HG03460 (cell line): Measurements from ENCODE around the gene BMAL1.

ENCODE experiments used
- ATAC-seq: cut with Tn5 transposase; IDR thresholded peaks from one replicate; pipeline ENCODE4 v1.9.1; 2021; ENCODE audit not compliant: unreplicated experiment

Gene BMAL1

GRCh38 chr11:13314676-13315394 is 37.2 kb downstream of the BMAL1 start:
- no peak for ATAC-seq

DNA sequence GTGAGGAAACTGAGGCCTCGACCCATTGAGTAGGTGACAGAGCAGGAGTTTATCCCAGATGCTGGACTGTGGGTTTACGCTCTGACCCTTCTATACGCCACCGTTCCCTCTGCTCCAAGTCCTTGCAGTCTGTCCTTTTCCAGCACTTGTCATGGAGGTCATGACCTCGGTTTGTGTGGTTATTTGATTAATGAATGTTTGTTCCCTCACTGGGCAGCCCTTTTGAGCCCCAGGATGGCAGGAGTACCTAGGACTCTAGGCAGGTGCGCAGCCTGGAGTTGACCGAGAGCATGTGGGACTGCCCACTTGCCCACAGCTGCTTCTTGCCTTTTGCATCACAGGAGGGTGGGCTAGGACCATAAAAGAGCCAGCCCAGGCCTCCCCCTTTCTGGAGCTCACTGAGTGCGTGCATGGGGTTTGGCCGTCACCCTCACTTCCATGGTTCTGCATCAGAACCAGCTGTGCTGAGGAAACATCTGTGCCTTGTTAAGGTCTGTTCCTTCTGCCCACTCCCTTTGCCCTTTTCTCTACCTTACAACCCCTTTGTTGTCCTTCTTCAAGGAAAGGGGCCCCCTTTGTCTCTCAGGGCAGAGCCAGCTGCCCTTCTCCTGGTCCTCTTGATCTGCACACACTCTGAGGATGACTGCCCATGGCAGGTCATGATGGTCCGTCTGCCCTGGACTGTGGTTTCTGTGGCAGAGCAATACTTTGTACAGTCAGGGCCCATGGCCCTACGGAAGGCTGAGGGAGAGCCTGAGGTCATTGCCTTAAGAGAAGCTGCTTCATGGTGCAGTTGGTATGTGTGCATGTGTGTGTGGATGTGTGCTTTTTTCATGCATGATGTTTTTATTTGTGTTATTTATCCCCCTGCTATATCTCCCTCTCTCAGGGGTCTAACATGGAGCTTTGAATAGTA is 38.2 kb downstream of the BMAL1 start:
- ATAC-seq, result peak; percentile 30

DNA sequence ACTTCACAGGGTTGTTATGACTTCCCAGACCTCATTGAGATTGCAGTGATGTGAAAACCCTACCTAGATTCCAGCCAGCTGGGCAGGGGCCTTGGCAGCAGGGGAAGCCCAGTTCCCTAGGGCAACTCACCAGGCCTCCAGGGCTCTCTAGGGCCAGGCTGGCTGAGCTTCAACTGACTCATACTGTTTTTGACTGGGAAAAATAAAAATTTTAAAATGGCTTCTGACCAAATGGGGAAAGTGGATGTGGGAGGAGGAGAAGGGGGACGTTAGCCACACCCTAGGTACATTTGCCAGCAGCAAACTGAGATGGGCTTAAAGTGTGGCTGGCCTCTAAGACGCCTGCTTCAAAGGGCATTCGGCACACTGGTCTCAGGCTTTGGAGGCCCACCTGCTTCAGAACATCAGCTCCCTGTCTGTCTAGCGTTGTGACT is 39.0 kb downstream of the BMAL1 start:
- peak; percentile 48 for ATAC-seq

DNA sequence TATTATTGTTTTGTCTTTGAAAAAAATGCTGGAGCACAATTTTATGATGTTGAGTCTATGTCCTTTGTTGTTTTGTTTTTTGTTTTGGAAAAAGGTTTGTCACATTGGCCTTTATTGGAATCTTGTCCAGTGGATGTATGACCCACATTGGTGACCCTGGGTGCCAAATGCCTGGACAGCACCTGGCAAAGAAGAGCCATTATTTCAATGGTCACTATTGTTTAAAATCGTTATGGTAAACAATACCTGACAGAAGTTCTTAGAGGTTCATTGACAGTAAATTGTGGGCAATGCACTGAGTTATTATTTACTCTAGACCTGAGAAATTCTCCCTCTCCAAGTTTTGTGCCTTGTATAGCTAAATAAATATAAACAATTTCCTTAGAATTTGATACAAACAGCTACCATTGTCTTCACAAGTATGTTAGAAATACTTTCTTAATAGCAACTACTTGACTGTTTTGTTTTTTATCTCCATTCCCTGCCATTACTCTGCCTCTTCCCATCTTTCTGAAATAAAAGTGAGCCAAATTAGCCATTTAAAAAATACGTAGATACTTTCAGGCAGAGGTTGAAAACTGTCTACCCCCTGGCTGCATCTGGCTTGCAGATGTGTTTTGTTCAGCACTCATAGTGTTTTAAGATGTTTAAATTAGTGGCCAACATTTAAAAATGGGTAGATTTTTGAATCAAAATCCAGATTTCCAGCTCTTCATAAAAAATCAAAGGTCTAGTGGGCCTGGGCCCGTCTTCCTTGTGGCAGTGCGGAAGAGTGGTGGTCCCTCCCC is 39.9 kb downstream of the BMAL1 start:
- ATAC-seq, result no peak

DNA sequence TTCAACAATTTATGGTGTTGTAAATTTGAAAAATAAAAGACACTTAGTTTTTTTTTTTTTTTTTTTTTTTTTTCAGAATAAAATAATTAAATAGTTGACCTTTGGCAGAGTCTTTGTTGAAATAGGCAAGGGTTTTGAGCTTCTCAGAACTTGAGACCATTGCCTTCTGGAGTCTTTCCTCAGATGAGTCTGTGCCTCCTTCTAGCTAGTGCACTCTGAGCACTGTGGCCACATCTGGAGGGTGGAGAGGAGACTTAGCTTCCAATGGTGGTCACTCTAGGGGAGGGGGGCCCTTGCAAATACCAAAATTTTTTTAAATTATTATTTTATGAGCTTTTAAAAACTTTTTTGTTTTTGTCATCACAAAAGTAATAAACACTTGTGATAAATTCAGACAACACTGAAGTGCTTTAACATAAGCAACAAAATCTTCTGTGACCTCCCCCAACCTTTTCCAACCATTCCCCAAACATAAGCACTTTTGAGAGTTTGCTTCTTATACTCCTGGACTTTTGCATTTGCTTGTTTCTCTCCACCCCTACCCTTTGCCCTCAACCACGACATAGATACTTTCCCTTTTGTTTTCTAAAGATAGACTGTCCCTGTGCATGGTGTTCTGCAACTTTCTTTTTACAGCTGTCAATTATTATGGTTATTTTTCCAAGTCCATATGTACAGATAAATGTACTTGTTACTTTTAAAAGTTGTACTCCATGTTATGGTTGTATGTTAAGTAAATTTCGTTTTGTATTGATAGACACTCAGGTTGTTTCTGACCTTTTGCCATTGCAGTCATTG is 41.1 kb downstream of the BMAL1 start:
- ATAC-seq, result peak; percentile 78

GRCh38 chr11:13320688-13321087 is 43.1 kb downstream of the BMAL1 start:
- no peak for ATAC-seq

DNA sequence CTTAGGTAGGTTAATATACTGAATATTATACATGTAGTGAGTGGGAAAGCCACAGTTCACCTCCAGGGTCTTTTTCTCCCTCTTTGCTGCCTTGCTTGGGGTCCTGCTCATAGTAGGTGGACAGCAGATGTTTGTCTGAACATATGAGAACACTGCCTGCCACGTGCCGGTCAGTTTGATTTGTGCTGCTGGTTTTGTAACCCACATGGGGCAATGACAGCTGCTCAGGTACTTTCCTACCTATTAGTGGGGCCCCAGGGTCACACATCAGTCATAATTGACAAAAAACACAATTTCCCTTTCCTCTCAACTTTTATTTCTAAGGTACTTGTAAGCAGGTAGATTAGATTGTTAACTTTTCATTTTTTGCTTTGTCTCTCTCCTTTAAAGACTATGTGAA is 43.8 kb downstream of the BMAL1 start:
- peak; percentile 35 for ATAC-seq

DNA sequence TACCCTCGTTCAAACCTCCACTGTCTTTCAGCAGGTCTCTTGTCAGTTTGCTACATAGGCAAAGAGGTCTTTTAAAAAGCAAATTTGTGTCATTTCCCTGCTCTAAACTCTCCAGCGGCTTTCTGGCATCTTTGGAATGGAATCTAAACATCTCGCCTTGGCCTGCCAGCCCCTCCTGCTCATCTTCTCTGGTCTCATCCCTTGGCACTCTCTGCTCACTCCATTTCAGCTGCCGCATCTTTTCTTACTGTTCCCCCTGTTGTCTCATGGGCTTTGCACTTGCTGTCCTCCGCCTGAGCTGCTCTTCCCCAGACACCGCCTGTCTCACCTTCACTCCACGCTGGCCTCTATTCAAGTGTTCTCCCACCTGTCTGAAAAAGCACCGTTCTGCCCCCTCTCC is 46.6 kb downstream of the BMAL1 start:
- ATAC-seq, result no peak

GRCh38 chr11:13324709-13325108 is 47.1 kb downstream of the BMAL1 start:
- no peak for ATAC-seq

DNA sequence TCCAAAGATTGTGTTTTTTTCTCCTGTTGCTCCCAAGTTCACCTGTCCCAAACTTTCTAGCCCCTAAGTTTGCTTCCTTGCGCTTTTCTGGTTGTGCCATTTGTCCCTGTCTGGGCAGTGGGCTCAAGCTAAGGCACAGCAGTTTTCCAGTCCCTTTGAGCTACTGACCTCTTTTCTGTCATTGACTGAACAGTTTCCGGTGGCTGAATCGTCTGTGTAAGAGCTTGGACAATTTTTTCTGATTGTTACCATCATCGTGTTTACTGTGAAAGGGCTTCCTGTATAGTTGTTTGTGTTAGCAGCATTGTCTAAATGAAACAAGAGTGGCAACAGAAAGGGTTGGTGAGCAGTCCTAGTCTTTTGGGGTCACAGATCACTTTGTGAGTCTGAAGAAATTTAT is 49.8 kb downstream of the BMAL1 start:
- no peak for ATAC-seq

- no peak for ATAC-seq
Observed at GRCh38 chr11:13328286-13328685, 50.7 kb downstream of the BMAL1 start.

GRCh38 chr11:13329670-13330356 is 52.2 kb downstream of the BMAL1 start:
- ATAC-seq, result no peak

DNA sequence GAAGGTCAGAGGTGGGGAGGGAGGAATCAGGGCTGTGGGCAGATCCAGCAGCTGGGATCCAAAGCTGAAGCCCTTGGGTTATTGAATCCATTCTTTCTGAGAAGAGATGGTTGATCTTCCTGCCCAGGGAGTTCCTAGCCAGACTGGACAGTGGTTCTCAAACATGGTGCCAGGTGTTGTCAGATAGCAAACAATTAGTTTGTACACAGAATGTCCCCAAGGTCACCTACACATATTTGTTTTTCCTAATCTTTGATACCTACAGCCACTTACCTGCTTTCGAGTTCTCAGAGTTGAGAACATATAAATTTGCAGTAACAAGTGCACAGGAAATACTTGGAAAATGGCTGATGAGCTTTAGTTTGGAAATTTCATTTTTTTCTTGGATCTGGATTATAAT is 54.5 kb downstream of the BMAL1 start:
- ATAC-seq, result no peak

DNA sequence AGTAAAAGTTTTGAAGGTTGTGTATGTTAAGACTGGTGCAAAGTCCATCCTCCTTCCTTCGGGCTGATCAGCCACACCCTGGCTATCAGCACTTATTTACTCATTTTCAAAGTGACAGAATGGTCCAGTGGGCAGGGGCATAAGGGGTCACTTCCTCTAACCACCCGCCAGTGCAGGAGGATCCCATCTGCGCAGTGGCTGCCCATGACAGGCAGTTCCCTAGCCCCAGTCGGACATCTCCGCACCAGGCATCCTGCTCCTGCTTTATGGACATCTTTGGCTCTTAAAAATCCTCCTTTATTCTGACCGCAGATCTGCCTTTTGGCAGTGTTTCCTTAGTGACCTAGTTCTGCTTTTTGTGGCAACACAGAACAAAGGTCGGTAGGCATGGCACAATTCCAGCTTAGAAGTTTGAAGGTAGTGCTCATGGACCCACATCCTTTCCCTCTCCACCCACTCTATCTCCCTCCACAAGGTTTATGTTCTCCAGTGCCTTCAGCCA is 55.9 kb downstream of the BMAL1 start:
- no peak for ATAC-seq

DNA sequence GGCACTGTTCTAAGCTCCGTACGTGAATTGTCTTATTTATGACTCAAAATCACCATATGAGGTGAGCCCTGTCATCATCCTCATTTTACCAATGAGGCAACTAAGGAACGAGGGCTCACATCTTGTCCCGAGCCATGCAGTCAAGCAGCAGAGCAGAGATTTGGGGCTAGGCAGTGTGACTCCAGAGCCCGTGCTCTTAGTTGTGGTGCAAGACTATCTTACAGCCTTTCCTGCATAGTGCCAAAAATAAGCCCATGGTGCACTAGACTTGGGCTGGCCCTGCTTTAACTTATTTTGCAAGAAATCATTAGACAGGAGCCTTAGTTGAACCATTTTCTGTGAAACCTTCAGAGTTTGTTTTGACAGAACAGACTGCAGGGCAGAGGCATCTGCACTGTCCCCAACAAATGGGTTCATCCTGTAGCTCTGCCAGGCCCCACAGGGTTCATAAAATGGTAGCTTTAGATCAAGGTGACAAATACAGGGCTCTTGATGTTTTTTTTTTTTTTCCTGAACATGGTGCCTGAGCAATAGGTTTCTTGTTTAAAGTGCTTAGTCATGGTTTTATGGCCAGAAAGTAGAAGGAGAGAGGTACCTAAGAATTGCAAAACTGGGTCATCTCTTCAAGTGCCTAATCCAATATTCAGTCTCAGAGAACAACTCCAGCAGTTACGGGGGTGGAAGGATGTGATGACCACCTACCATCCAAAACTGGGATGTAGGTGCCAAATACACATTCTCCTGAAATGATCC is 56.6 kb downstream of the BMAL1 start:
- ATAC-seq, result no peak

DNA sequence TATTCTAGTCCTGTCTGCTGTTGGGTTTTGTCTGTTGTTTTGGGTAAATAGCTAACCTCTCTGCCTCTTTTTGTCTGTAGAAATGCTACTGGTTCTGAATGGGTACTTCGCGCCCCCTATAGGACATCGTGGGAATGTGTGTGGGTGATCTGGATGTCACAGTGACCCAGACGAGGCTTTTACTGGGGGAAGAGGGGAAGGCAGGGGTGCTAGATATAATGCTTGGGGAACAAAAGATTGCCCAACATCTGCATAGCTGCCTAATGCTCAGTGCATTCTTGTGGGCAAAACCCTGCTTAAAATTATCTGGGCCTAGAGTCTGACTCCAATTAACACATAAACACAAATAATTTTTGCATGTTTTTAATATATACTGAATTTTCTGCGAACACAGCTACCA is 57.7 kb downstream of the BMAL1 start:
- no peak for ATAC-seq

GRCh38 chr11:13336246-13336878 is 58.8 kb downstream of the BMAL1 start:
- ATAC-seq, result no peak

GRCh38 chr11:13338019-13338426 is 60.4 kb downstream of the BMAL1 start:
- ATAC-seq, result no peak
